HepG2 (cell line): ENCODE measurements around the gene IWS1. TPM values are rescaled to one million over a fixed set of nuclear protein-coding genes. Genes with fewer than 3 reads are reported as not detected.

Experiments
- CSRNP1 ChIP-seq: sonication (generic); formaldehyde crosslinking; IDR thresholded peaks from 2 replicates; pipeline ENCODE4 v1.8.1; 2023; ENCODE audit warnings: mild to moderate bottlenecking, missing genetic modification reagents
- DMAP1 ChIP-seq: IDR thresholded peaks from 2 replicates; pipeline ENCODE4 v1.6.1; 2016
- NCOA2 ChIP-seq: sonication (generic); formaldehyde crosslinking; IDR thresholded peaks from 2 replicates; pipeline ENCODE4 v1.8.0; 2022; ENCODE audit warnings: inconsistent platforms
- NFYC ChIP-seq: IDR thresholded peaks from 2 replicates; pipeline ENCODE4 v1.6.1; 2016; ENCODE audit warnings: missing genetic modification reagents, missing compliant biosample characterization
- POLR2AphosphoS2 ChIP-seq: IDR thresholded peaks from 2 replicates; pipeline ENCODE4 v1.6.1; 2011; ENCODE audit warnings: low read depth, low read length, improper control_type of control experiment
- REPIN1 ChIP-seq: sonication (generic); formaldehyde crosslinking; IDR thresholded peaks from 2 replicates; pipeline ENCODE4 v1.8.0; 2022; ENCODE audit warnings: missing genetic modification reagents, low read depth, mild to moderate bottlenecking, borderline replicate concordance
- SALL2 ChIP-seq: sonication (generic); formaldehyde crosslinking; IDR thresholded peaks from 2 replicates; pipeline ENCODE4 v1.8.1; 2023; ENCODE audit warnings: mild to moderate bottlenecking, missing genetic modification reagents, inconsistent platforms
- SMARCE1 ChIP-seq: fragments of 450-650 bp; IDR thresholded peaks from 2 replicates; pipeline ENCODE4 v1.6.1; 2017; ENCODE audit warnings: borderline replicate concordance
- SP2 ChIP-seq: sonication (generic); formaldehyde crosslinking; IDR thresholded peaks from 2 replicates; pipeline ENCODE4 v1.5.1; 2020; ENCODE audit warnings: mild to moderate bottlenecking, missing genetic modification reagents
- SRSF9 ChIP-seq: fragments of 200-400 bp; formaldehyde crosslinking; IDR thresholded peaks from 2 replicates; pipeline ENCODE4 v1.6.1; 2018; ENCODE audit warnings: borderline replicate concordance, mild to moderate bottlenecking, low read depth, low read length; ENCODE audit not compliant: insufficient read depth, poor library complexity, severe bottlenecking
- TERF1 ChIP-seq: sonication (generic); formaldehyde crosslinking; IDR thresholded peaks from 2 replicates; pipeline ENCODE4 v1.8.0; 2022; ENCODE audit warnings: mild to moderate bottlenecking, missing genetic modification reagents, moderate library complexity
- ZFYVE20 ChIP-seq: sonication (generic); formaldehyde crosslinking; IDR thresholded peaks from 2 replicates; pipeline ENCODE4 v1.8.0; 2023; ENCODE audit warnings: low read depth, mild to moderate bottlenecking, moderate library complexity, missing genetic modification reagents, borderline replicate concordance
- ZHX2 ChIP-seq, 2 experiments: sonication (generic) in 1 of 2; formaldehyde crosslinking in 1 of 2; IDR thresholded peaks; 2 replicates each; pipeline versions ENCODE4 v1.6.1 to v1.9.0; 2014 to 2022; ENCODE audit warnings: antibody characterized with exemption in 1 of 2, borderline replicate concordance in 1 of 2, inconsistent platforms in 1 of 2, low read depth in 1 of 2, missing genetic modification reagents in 1 of 2
- ZNF205 ChIP-seq: IDR thresholded peaks from 2 replicates; pipeline ENCODE4 v1.6.1; 2018; ENCODE audit warnings: missing biosample characterization, missing genetic modification reagents
- ZNF574 ChIP-seq: sonication (generic); formaldehyde crosslinking; IDR thresholded peaks from 2 replicates; pipeline ENCODE4 v1.4.0; 2020; ENCODE audit warnings: missing genetic modification reagents
- ZNF670 ChIP-seq: sonication (generic); formaldehyde crosslinking; IDR thresholded peaks from 2 replicates; pipeline ENCODE4 v1.8.0; 2022; ENCODE audit warnings: mild to moderate bottlenecking, missing genetic modification reagents, borderline replicate concordance
- polyA plus RNA-seq, 8 experiments: library from polyadenylated mRNA; depleted of rRNA in 3 of 8; stranded (reverse) in 7 of 8; unstranded in 1 of 8; fragments of >200 nt; fragmentation: Illumina TruSeq in 4 of 8; extraction: Trizol in 4 of 8; gene quantifications; 2 replicates each; pipeline versions ENCODE4 v1.2.1 to v1.2.3, GENCODE V29; 2011 to 2016; ENCODE audit warnings: low read depth in 4 of 8, missing spikeins in 1 of 8, mixed read lengths in 1 of 8; ENCODE audit not compliant: insufficient read depth in 1 of 8
- total RNA-seq, 5 experiments: library from RNA; depleted of rRNA; stranded (reverse); fragments of >200 nt; fragmentation: Illumina TruSeq; extraction: Trizol; gene quantifications; 2 replicates each; pipeline ENCODE4 v1.2.3, GENCODE V29; 2016; ENCODE audit warnings: low read depth in 1 of 5

Gene IWS1
- total and polyA plus RNA-seq, 2 of the 13 experiments (the other 11 are each of a cell fraction or from before 2014, with no cell fraction given), result 28.9 to 62.3 TPM

- TF ChIP-seq TERF1, result no peak
- no peak for TF ChIP-seq ZFYVE20
- peak; percentile 19; the same call in 1 of the 2 replicates for TF ChIP-seq NCOA2 (CRISPR knock-in tag)
- TF ChIP-seq SMARCE1, result no peak
- peak; percentile 91 for TF ChIP-seq NFYC (CRISPR knock-in tag)
- TF ChIP-seq DMAP1 (CRISPR knock-in tag), result peak; percentile 93
- TF ChIP-seq CSRNP1 (CRISPR knock-in tag), result peak; percentile 82; the same call in 1 of the 2 replicates
- peak; percentile 70 for TF ChIP-seq SP2 (CRISPR knock-in tag)
- TF ChIP-seq SRSF9, result no peak
- TF ChIP-seq ZNF574, result peak; percentile 97
- TF ChIP-seq REPIN1 (CRISPR knock-in tag), result no peak; the same call in none of the 2 replicates
- no peak for TF ChIP-seq POLR2AphosphoS2
- TF ChIP-seq ZNF670 (CRISPR knock-in tag), result no peak; the same call in 1 of the 2 replicates
- no peak for TF ChIP-seq SALL2
- peak; percentile 98 for TF ChIP-seq ZHX2 (IDR thresholded peaks at IDR 0.05; ENCODE audit: low read depth)
- no peak for TF ChIP-seq ZHX2 (CRISPR knock-in tag; IDR thresholded peaks at IDR 0.05; ENCODE audit: borderline replicate concordance)
- TF ChIP-seq ZNF205 (CRISPR knock-in tag), result no peak; the same call in none of the 2 replicates
Observed at GRCh38 chr2:127526132-127527000, at the start of gene IWS1 (continued).
